Osteoblast (primary cell): ENCODE measurements around the gene ENPP3. TPM values are rescaled to one million over a fixed set of nuclear protein-coding genes. Genes with fewer than 3 reads are reported as not detected.
A peak's percentile ranks its signal among the peaks of the same experiment; 100 is the strongest.

Source experiments
- DNase-seq: peaks from one replicate; pipeline ENCODE4 v3.0.0; 2011; ENCODE audit warnings: low spot score, mixed read lengths; ENCODE audit not compliant: insufficient read length; ENCODE audit errors: missing footprints
- H2AFZ ChIP-seq: 2 replicates; pipeline ENCODE4 v1.6.0; 2011; ENCODE audit warnings: mild to moderate bottlenecking, low read length
- H3K27ac ChIP-seq: 2 replicates; pipeline ENCODE4 v1.5.1; 2011; ENCODE audit warnings: mild to moderate bottlenecking, low read depth, low read length, moderate library complexity
- H3K27me3 ChIP-seq: 2 replicates; pipeline ENCODE4 v1.6.0; 2012; ENCODE audit warnings: mild to moderate bottlenecking, control low read depth, inconsistent platforms, low read length, moderate library complexity; ENCODE audit not compliant: insufficient read depth
- H3K36me3 ChIP-seq: 2 replicates; pipeline ENCODE4 v1.5.1; 2011; ENCODE audit warnings: mild to moderate bottlenecking, low read length, control low read depth, moderate library complexity; ENCODE audit not compliant: insufficient read depth
- H3K4me1 ChIP-seq: 2 replicates; pipeline ENCODE4 v1.5.1; 2011; ENCODE audit warnings: mild to moderate bottlenecking, low read length, control low read depth, moderate library complexity; ENCODE audit not compliant: insufficient read depth
- H3K4me2 ChIP-seq: 2 replicates; pipeline ENCODE4 v1.6.0; 2011; ENCODE audit warnings: mild to moderate bottlenecking, low read length; ENCODE audit not compliant: insufficient read depth
- H3K4me3 ChIP-seq: fragments of 200-600 bp; sonication (generic); 3 replicates; pipeline ENCODE4 v1.5.1; 2012; ENCODE audit warnings: mild to moderate bottlenecking, low read length, inconsistent platforms; ENCODE audit not compliant: insufficient read depth
- H3K79me2 ChIP-seq: 2 replicates; pipeline ENCODE4 v1.6.0; 2012; ENCODE audit warnings: mild to moderate bottlenecking, low read length, control low read depth, inconsistent platforms; ENCODE audit not compliant: insufficient read depth
- H3K9me3 ChIP-seq: 2 replicates; pipeline ENCODE4 v1.5.1; 2011; ENCODE audit warnings: low read depth, low read length, control low read depth
- H4K20me1 ChIP-seq: 2 replicates; pipeline ENCODE4 v1.6.0; 2012; ENCODE audit warnings: mild to moderate bottlenecking, low read length, control low read depth; ENCODE audit not compliant: insufficient read depth
- CTCF ChIP-seq: IDR thresholded peaks from 2 replicates; pipeline ENCODE4 v1.5.1; 2011; ENCODE audit warnings: mild to moderate bottlenecking, low read depth, low read length, moderate library complexity; ENCODE audit errors: extremely low read depth
- total RNA-seq: library from RNA; depleted of rRNA; stranded (reverse); fragments of >200 nt; gene quantifications from 2 replicates; pipeline ENCODE4 v1.2.3, GENCODE V29; 2012

Gene ENPP3
- total RNA-seq, 1 donor = not detected

DNA sequence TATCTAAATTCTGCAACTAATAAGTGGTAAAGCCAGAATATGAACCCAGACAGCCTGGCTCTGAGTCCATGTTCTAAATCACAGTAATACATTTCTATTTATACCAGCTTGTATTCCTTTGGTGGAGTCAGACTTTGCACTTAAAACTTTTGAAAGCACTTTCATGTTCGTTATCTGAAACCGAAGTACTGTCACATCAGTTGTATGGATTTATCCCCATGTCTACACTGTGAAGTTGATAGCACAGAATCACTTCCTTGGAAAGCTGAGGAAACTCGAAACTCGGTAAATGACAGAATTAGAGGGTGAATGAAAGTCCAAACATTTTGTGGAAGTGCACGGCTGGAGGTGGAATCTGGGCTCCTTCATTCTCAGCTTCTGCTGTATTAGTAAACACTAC is 102.0 kb downstream of the ENPP3 start:
- no peak overlapping the region for H2AFZ ChIP-seq
- no peaks in the 10 kb centered on the region for H3K9me3 ChIP-seq
- no peak for TF ChIP-seq CTCF
- no peaks in the 10 kb centered on the region for H4K20me1 ChIP-seq
- peaks cover 6% of the 10 kb centered on the region for H3K4me1 ChIP-seq
- no peak overlapping the region for H3K4me3 ChIP-seq
- no peaks in the 10 kb centered on the region for H3K36me3 ChIP-seq
- no peak overlapping the region for H3K4me2 ChIP-seq
- no peaks in the 10 kb centered on the region for H3K79me2 ChIP-seq
- H3K27me3 ChIP-seq = no peaks in the 10 kb centered on the region
- no peak for DNase-seq
- no peak overlapping the region for H3K27ac ChIP-seq

- no peaks in the 10 kb centered on the region for H3K27me3 ChIP-seq
- H3K79me2 ChIP-seq = no peaks in the 10 kb centered on the region
- no peak overlapping the region for H3K4me2 ChIP-seq
- H3K4me3 ChIP-seq = no peak overlapping the region
- no peaks in the 10 kb centered on the region for H4K20me1 ChIP-seq
- H3K27ac ChIP-seq = peak overlapping the region; percentile 27
- H2AFZ ChIP-seq = peak overlapping the region; percentile 71
- TF ChIP-seq CTCF = no peak
- no peaks in the 10 kb centered on the region for H3K9me3 ChIP-seq
- H3K36me3 ChIP-seq = no peaks in the 10 kb centered on the region
- H3K4me1 ChIP-seq = peaks cover 6% of the 10 kb centered on the region
- no peak for DNase-seq
Observed at GRCh38 chr6:131740161-131740560, 103.1 kb downstream of the ENPP3 start.

- DNase-seq = no peak
- H3K4me3 ChIP-seq = no peak overlapping the region
- H3K27me3 ChIP-seq = no peaks in the 10 kb centered on the region
- H3K4me2 ChIP-seq = no peak overlapping the region
- H3K36me3 ChIP-seq = no peaks in the 10 kb centered on the region
- no peaks in the 10 kb centered on the region for H4K20me1 ChIP-seq
- no peaks in the 10 kb centered on the region for H3K79me2 ChIP-seq
- H3K27ac ChIP-seq = no peak overlapping the region
- no peak overlapping the region for H2AFZ ChIP-seq
- H3K4me1 ChIP-seq = peaks cover 6% of the 10 kb centered on the region
- TF ChIP-seq CTCF = no peak
- H3K9me3 ChIP-seq = no peaks in the 10 kb centered on the region
Observed at GRCh38 chr6:131741688-131742393, 104.7 kb downstream of the ENPP3 start.

DNA sequence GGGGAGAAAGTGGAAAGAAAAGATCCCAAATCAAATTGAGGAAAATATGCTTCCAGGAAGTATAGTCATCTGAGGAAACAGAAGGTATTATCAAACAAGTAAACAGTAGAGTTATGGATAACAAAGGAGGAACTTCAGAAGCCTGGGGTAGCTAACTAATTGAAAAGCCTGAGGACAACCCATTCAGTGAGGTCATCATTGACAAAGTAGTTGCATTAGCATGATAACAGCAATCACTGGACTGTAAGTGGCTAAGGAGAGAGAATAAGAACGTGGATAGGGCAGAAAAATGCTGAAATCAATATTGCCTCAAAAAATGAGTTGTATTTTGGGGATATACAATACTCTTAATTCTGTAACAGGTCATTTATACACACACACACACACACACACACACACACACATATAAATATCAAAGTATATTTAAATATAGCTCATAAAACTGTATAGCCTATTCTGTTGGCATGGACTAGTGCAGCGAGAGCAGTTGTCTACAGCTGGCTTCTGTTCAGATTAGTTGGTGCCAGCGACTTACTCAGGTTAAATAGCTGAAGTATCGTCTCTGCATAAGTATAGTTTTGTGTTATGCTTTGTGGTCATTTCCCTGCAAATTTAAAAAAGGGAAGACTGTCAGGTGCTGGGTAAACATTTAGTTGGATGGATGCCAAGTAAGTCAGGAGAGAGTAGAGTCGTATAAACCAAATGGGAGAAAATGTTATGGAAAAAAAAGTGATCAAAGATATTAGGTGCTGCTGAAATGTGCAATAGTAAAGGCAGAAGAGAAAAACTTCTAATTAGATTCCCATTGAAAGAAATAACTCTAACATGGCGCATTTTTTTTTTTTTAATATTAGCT is 107.6 kb downstream of the ENPP3 start:
- H3K36me3 ChIP-seq = no peaks in the 10 kb centered on the region
- H3K9me3 ChIP-seq = no peaks in the 10 kb centered on the region
- H3K4me2 ChIP-seq = no peak overlapping the region
- no peaks in the 10 kb centered on the region for H3K27me3 ChIP-seq
- no peak for DNase-seq
- no peaks in the 10 kb centered on the region for H4K20me1 ChIP-seq
- H3K27ac ChIP-seq = no peak overlapping the region
- no peaks in the 10 kb centered on the region for H3K79me2 ChIP-seq
- peak overlapping the region; percentile 44 for H2AFZ ChIP-seq
- peaks cover 6% of the 10 kb centered on the region for H3K4me1 ChIP-seq
- no peak overlapping the region for H3K4me3 ChIP-seq
- no peak for TF ChIP-seq CTCF
